ENCODE results near the gene KRTAP4-7.
"Not testable (repeated sequence)": the region's sequence is repeated elsewhere in the genome, so short reads cannot be mapped to it uniquely, and the experiment has no call there.

KRTAP4-7 gene

GRCh38 chr17:41065016-41065689 is 18.8 kb upstream of the KRTAP4-7 start:
- DNase-seq (ENCODE audit: low spot score) = not testable (repeated sequence)

GRCh38 chr17:41065829-41066624 is 17.9 kb upstream of the KRTAP4-7 start, which contains the start of gene KRTAP2-4:
KRTAP2-4 (minus strand) TSS chr17:41065879; CDS start chr17:41065845, 34 bp downstream.
- no peak for DNase-seq (ENCODE audit: low spot score)

GRCh38 chr17:41067281-41067680 is 16.7 kb upstream of the KRTAP4-7 start:
- DNase-seq (ENCODE audit: low spot score) = no peak

GRCh38 chr17:41069031-41069430 is 14.9 kb upstream of the KRTAP4-7 start:
- DNase-seq (ENCODE audit: low spot score) = no peak

- DNase-seq (ENCODE audit: low spot score) = no peak
Observed at GRCh38 chr17:41071606-41072360, 12.2 kb upstream of the KRTAP4-7 start.

GRCh38 chr17:41073676-41074075 is 10.3 kb upstream of the KRTAP4-7 start:
- no peak for DNase-seq (ENCODE audit: low spot score)

GRCh38 chr17:41076788-41077187 is 7.2 kb upstream of the KRTAP4-7 start:
- no peak for DNase-seq (ENCODE audit: low spot score)

GRCh38 chr17:41082626-41083025 is 1.3 kb upstream of the KRTAP4-7 start:
- DNase-seq (ENCODE audit: low spot score) = no peak

- DNase-seq (ENCODE audit: low spot score) = not testable (repeated sequence)
Observed at GRCh38 chr17:41083427-41083826, 523 bp upstream of the KRTAP4-7 start.

- not testable (repeated sequence) for DNase-seq (ENCODE audit: low spot score)
Observed at GRCh38 chr17:41088760-41089352, 4.9 kb downstream of the KRTAP4-7 start.

GRCh38 chr17:41096055-41096454 is 12.1 kb downstream of the KRTAP4-7 start:
- DNase-seq (ENCODE audit: low spot score) = no peak

GRCh38 chr17:41098042-41098441 is 14.1 kb downstream of the KRTAP4-7 start, which contains the start of gene KRTAP4-8:
KRTAP4-8 (minus strand) TSS chr17:41098142; CDS start chr17:41098084, 58 bp downstream.
- no peak for DNase-seq (ENCODE audit: low spot score)

GRCh38 chr17:41098481-41098880 is 14.5 kb downstream of the KRTAP4-7 start:
- DNase-seq (ENCODE audit: low spot score) = no peak

GRCh38 chr17:41099682-41100480 is 15.9 kb downstream of the KRTAP4-7 start:
- not testable (repeated sequence) for DNase-seq (ENCODE audit: low spot score)

- DNase-seq (ENCODE audit: low spot score) = no peak
Observed at GRCh38 chr17:41101586-41102259, 17.8 kb downstream of the KRTAP4-7 start, which contains the start of gene KRTAP4-16. KRTAP4-16 (minus strand) TSS chr17:41102209; CDS start chr17:41102209, 0 bp downstream.

- no peak for DNase-seq (ENCODE audit: low spot score)
Observed at GRCh38 chr17:41103896-41104295, 19.9 kb downstream of the KRTAP4-7 start.

- not testable (repeated sequence) for DNase-seq (ENCODE audit: low spot score)
Observed at GRCh38 chr17:41104386-41105038, 20.6 kb downstream of the KRTAP4-7 start.

GRCh38 chr17:41105347-41105746 is 21.4 kb downstream of the KRTAP4-7 start, which contains the start of gene KRTAP4-9:
KRTAP4-9 (plus strand) TSS chr17:41105389; CDS start chr17:41105389, 0 bp downstream.
- DNase-seq (ENCODE audit: low spot score) = not testable (repeated sequence)

GRCh38 chr17:41107941-41108450 is 24.0 kb downstream of the KRTAP4-7 start:
- DNase-seq (ENCODE audit: low spot score) = no peak

Data from activated CD4-positive, alpha-beta T cell treated with anti-CD3 and anti-CD28 coated beads, Interleukin-2, Interleukin-4, amounts not matched to agents 100 ng/mL and 50 ng/mL, durations not matched to agents 16 hours and 8 hours (primary cell).